Endothelial cell of umbilical vein (primary cell): Measurements from ENCODE around the gene SNX9. TPM values are rescaled to one million over a fixed set of nuclear protein-coding genes. Genes with fewer than 3 reads are reported as not detected.
A peak's percentile ranks its signal among the peaks of the same experiment; 100 is the strongest.

Source experiments
- BruUV-seq: library from RNA; stranded (reverse); fragments of 400-500 nt; replicated peaks from 2 replicates; lab custom pipeline; 2021; lab: Mats Ljungman, UMichigan
- CTCF ChIA-PET: fragments of 300-600, 350-600 bp; sonication (Branson Sonifier 250); formaldehyde crosslinking; loops from one replicate; lab custom pipeline; 2021; ENCODE audit warnings: antibody characterized with exemption, inconsistent platforms; lab: Charles Lee
- POLR2A ChIA-PET: fragments of 300-600, 350-600 bp; sonication (Branson Sonifier 250); formaldehyde crosslinking; loops from one replicate; lab custom pipeline; 2021; ENCODE audit warnings: antibody characterized with exemption, inconsistent platforms; lab: Charles Lee
- DNase-seq: peaks from one replicate; pipeline ENCODE4 v3.0.0-alpha.2; 2011; ENCODE audit warnings: low read depth, low spot score
- FAIRE-seq: peaks from 2 replicates; lab custom pipeline; 2011; peaks lifted over from hg19 to GRCh38; lab: Jason Lieb, UNC
- H2AFZ ChIP-seq: 2 replicates; pipeline ENCODE4 v1.6.0; 2012; ENCODE audit warnings: low read depth, low read length, control low read depth, inconsistent platforms
- H3K27ac ChIP-seq: 2 replicates; pipeline ENCODE4 v1.5.1; 2011; ENCODE audit warnings: low read depth, mild to moderate bottlenecking, control low read depth, low read length, moderate library complexity; ENCODE audit not compliant: insufficient read depth
- H3K27me3 ChIP-seq, 2 experiments: 2 replicates each; pipeline versions ENCODE4 v1.6.0 to v1.6.1; 2011; ENCODE audit warnings: low read length in 2 of 2, mixed read lengths in 1 of 2; ENCODE audit not compliant: control insufficient read depth in 2 of 2, insufficient read depth in 2 of 2
- H3K36me3 ChIP-seq, 2 experiments: 2 replicates in 1 of 2; 3 replicates in 1 of 2; pipeline ENCODE4 v1.5.1; 2011; ENCODE audit warnings: low read length in 2 of 2, mild to moderate bottlenecking in 1 of 2, moderate library complexity in 1 of 2; ENCODE audit not compliant: control insufficient read depth in 2 of 2, insufficient read depth in 2 of 2; ENCODE audit errors: extremely low read depth in 1 of 2
- H3K4me1 ChIP-seq: 3 replicates; pipeline ENCODE4 v1.5.1; 2011; ENCODE audit warnings: mild to moderate bottlenecking, low read length; ENCODE audit not compliant: control insufficient read depth, insufficient read depth; ENCODE audit errors: extremely low read depth
- H3K4me2 ChIP-seq: 2 replicates; pipeline ENCODE4 v1.6.1; 2011; ENCODE audit warnings: low read length, control low read depth, mixed read lengths; ENCODE audit not compliant: insufficient read depth
- H3K4me3 ChIP-seq, 3 experiments: fragments of 200-600 bp in 1 of 3; sonication (generic), shearing (Covaris generic) in 1 of 3; replicated peaks in 1 of 3; 2 replicates each; pipeline ENCODE4 v1.5.1; 2011 to 2016; ENCODE audit warnings: control low read depth in 3 of 3, low read length in 3 of 3, mild to moderate bottlenecking in 2 of 3, inconsistent platforms in 1 of 3, low read depth in 1 of 3, moderate library complexity in 1 of 3; ENCODE audit not compliant: insufficient read depth in 1 of 3
- H3K79me2 ChIP-seq: 2 replicates; pipeline ENCODE4 v1.6.0; 2012; ENCODE audit warnings: low read length, inconsistent platforms; ENCODE audit not compliant: control insufficient read depth, insufficient read depth
- H3K9ac ChIP-seq: replicated peaks from 2 replicates; pipeline ENCODE3; 2011; ENCODE audit warnings: low read length, control low read depth; ENCODE audit not compliant: insufficient read depth; ENCODE audit errors: extremely low read depth
- H3K9me1 ChIP-seq: replicated peaks from 3 replicates; pipeline ENCODE4 v1.6.0; 2011; ENCODE audit warnings: mild to moderate bottlenecking, low read length; ENCODE audit not compliant: control insufficient read depth, insufficient read depth; ENCODE audit errors: extremely low read depth
- H3K9me3 ChIP-seq: replicated peaks from 2 replicates; pipeline ENCODE4 v1.5.1; 2012; ENCODE audit warnings: low read length, inconsistent platforms; ENCODE audit not compliant: control insufficient read depth, insufficient read depth
- H4K20me1 ChIP-seq: replicated peaks from 2 replicates; pipeline ENCODE3; 2011; ENCODE audit warnings: mild to moderate bottlenecking, low read length; ENCODE audit not compliant: control insufficient read depth, insufficient read depth; ENCODE audit errors: extremely low read depth
- JUN ChIP-seq: IDR thresholded peaks from 2 replicates; pipeline ENCODE4 v1.6.1; 2011; ENCODE audit warnings: borderline replicate concordance, low read depth; ENCODE audit not compliant: insufficient read length, insufficient read depth
- dilution Hi-C: fragments of 300-500 bp; cut with MboI; formaldehyde crosslinking; loops from one replicate; pipeline ENCODE4 v1.15.0; 2019; ENCODE audit warnings: low sequenced_read_pairs; ENCODE audit not compliant: extremely low pct_ligation_motif_present
- intact Hi-C: fragments of 100-400 bp; cut with micrococcal nuclease; formaldehyde crosslinking; loops from one replicate; pipeline ENCODE4 v1.10.0; 2022
- polyA plus RNA-seq, 4 experiments: library from polyadenylated mRNA; depleted of rRNA in 3 of 4; stranded (reverse) in 3 of 4; unstranded in 1 of 4; fragments of >200 nt; gene quantifications; 2 replicates each; pipeline versions ENCODE4 v1.2.1 to v1.2.3, GENCODE V29; 2011 to 2012; ENCODE audit warnings: missing spikeins in 1 of 4
- total RNA-seq: library from RNA; stranded (reverse); gene quantifications from 2 replicates; pipeline ENCODE4 v1.2.3, GENCODE V29; 2021
- TF ChIP-seq, protein P1 (sequence below), 2 donors: IDR thresholded peaks; 1 replicate in 1 of 2; 2 replicates in 1 of 2; pipeline ENCODE4 v1.5.1; 2011; ENCODE audit warnings: low read length in 2 of 2, mild to moderate bottlenecking in 2 of 2, moderate library complexity in 2 of 2, control low read depth in 1 of 2, inconsistent platforms in 1 of 2, low read depth in 1 of 2; ENCODE audit not compliant: insufficient read depth in 1 of 2; ENCODE audit errors: extremely low read depth in 1 of 2

Gene SNX9
- total and polyA plus RNA-seq, 2 donors (not counting 3 experiments of a cell fraction or from before 2014, with no cell fraction given): 27.5 to 54.5 TPM

- peak overlapping the region; percentile 42 for H3K27ac ChIP-seq
- H3K4me3 ChIP-seq: no peak overlapping the region
- intact Hi-C loops (loop anchor here (5.0 kb wide), 1 partner anchor 246 kb away; no protein-coding TSS in a partner anchor), dilution Hi-C loops (no loop called here)
- H3K36me3 ChIP-seq: no peaks in the 10 kb centered on the region
- ChIA-PET CTCF (interaction anchor here (1.6 to 2.2 kb wide), 2 partner anchors 52 to 65 kb away, joined by 4 to 11 read pairs; no protein-coding TSS in a partner anchor), POLR2A (no interaction called here)
- no peaks in the 10 kb centered on the region for H3K9me3 ChIP-seq
- H3K79me2 ChIP-seq: peaks cover 31% of the 10 kb centered on the region
- H3K9me1 ChIP-seq: no peaks in the 10 kb centered on the region
- no peaks in the 10 kb centered on the region for H4K20me1 ChIP-seq
- H3K4me1 ChIP-seq: peaks cover 32% of the 10 kb centered on the region
- peak overlapping the region; percentile 17 for H3K9ac ChIP-seq
- peak; percentile 31 for DNase-seq
- no peaks in the 10 kb centered on the region for H3K27me3 ChIP-seq
- BruUV-seq: no TSS peak
- H3K4me2 ChIP-seq: peak overlapping the region; percentile 58
- no peak overlapping the region for H2AFZ ChIP-seq
- TF ChIP-seq JUN: no peak
- TF ChIP-seq, protein P1, sequence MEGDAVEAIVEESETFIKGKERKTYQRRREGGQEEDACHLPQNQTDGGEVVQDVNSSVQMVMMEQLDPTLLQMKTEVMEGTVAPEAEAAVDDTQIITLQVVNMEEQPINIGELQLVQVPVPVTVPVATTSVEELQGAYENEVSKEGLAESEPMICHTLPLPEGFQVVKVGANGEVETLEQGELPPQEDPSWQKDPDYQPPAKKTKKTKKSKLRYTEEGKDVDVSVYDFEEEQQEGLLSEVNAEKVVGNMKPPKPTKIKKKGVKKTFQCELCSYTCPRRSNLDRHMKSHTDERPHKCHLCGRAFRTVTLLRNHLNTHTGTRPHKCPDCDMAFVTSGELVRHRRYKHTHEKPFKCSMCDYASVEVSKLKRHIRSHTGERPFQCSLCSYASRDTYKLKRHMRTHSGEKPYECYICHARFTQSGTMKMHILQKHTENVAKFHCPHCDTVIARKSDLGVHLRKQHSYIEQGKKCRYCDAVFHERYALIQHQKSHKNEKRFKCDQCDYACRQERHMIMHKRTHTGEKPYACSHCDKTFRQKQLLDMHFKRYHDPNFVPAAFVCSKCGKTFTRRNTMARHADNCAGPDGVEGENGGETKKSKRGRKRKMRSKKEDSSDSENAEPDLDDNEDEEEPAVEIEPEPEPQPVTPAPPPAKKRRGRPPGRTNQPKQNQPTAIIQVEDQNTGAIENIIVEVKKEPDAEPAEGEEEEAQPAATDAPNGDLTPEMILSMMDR (IDR thresholded peaks at IDR 0.05; ENCODE audit: extremely low read depth in 1 of 2, insufficient read depth in 1 of 2, low read depth in 1 of 2, low read length in 2 of 2): no peak
- FAIRE-seq: peak; percentile 26
These were observed 1.6 kb upstream of the SNX9 start for GRCh38 chr6:157821342-157822033.
